Measurements from ENCODE around the gene ELK3.

The ELK3 gene

GRCh38 chr12:96235484-96235826, 41.3 kb downstream of the ELK3 start:
- Histone ChIP-seq H3K4me3 (ENCODE audit: low read depth, low read length) (no peak overlapping the region), H3K4me1 (ENCODE audit: control insufficient read depth, insufficient read depth, low read length) (no peaks in the 10 kb centered on the region), H3K9me3 (ENCODE audit: control insufficient read depth, insufficient read depth, low read depth, low read length) (no peaks in the 10 kb centered on the region), H3K27ac (ENCODE audit: extremely low read depth, low read depth, low read length) (no peak overlapping the region), H3K36me3 (ENCODE audit: control insufficient read depth in 2 of 2, insufficient read depth in 1 of 2, low read length in 2 of 2) (no peaks in the 10 kb centered on the region)
- TF ChIP-seq HOXD13 (CRISPR knock-in tag; IDR thresholded peaks at IDR 0.05; ENCODE audit: borderline replicate concordance): no peak
- TF ChIP-seq ZNF146 (tag by site-specific recombination; IDR thresholded peaks at IDR 0.05): no peak
- no peak for TF ChIP-seq ZNF660 (tag by site-specific recombination; IDR thresholded peaks at IDR 0.05)
- TF ChIP-seq KLF10 (tag by site-specific recombination; IDR thresholded peaks at IDR 0.05): no peak
- no peak for TF ChIP-seq GLI2 (tag by site-specific recombination; IDR thresholded peaks at IDR 0.05; ENCODE audit: borderline replicate concordance, low read depth)
- TF ChIP-seq KLF7 (tag by site-specific recombination; IDR thresholded peaks at IDR 0.05; ENCODE audit: borderline replicate concordance): no peak
- TF ChIP-seq HIC1 (tag by site-specific recombination; IDR thresholded peaks at IDR 0.05): no peak
- TF ChIP-seq ZSCAN18 (tag by site-specific recombination; IDR thresholded peaks at IDR 0.05): no peak
- TF ChIP-seq ZNF560 (tag by site-specific recombination; IDR thresholded peaks at IDR 0.05; ENCODE audit: borderline replicate concordance): no peak
- TF ChIP-seq ZSCAN4 (tag by site-specific recombination; IDR thresholded peaks at IDR 0.05): no peak
- TF ChIP-seq MEIS1 (CRISPR knock-in tag; IDR thresholded peaks at IDR 0.05; ENCODE audit: borderline replicate concordance): no peak
- TF ChIP-seq ZNF391 (tag by site-specific recombination; IDR thresholded peaks at IDR 0.05; ENCODE audit: borderline replicate concordance, low read depth): no peak
- CTCF ChIA-PET: no interaction called here
- POLR2A ChIA-PET: no interaction called here

GRCh38 chr12:96236221-96236822, 42.1 kb downstream of the ELK3 start:
- no peak overlapping the region for H3K27ac ChIP-seq (ENCODE audit: extremely low read depth, low read depth, low read length)
- POLR2A ChIA-PET: no interaction called here
- no peaks in the 10 kb centered on the region for H3K4me1 ChIP-seq (ENCODE audit: control insufficient read depth, insufficient read depth, low read length)
- TF ChIP-seq ZBTB26 (tag by site-specific recombination; optimal IDR thresholded peaks at IDR 0.05): no peak
- no peak for TF ChIP-seq KLF9 (tag by site-specific recombination; IDR thresholded peaks at IDR 0.05; ENCODE audit: low read depth)
- TF ChIP-seq ZBTB20 (tag by site-specific recombination; IDR thresholded peaks at IDR 0.05): no peak
- TF ChIP-seq ZNF621 (tag by site-specific recombination; IDR thresholded peaks at IDR 0.05): no peak
- no peak for TF ChIP-seq KLF8 (tag by site-specific recombination; IDR thresholded peaks at IDR 0.05)
- TF ChIP-seq ZNF585B (tag by site-specific recombination; IDR thresholded peaks at IDR 0.05): no peak
- TF ChIP-seq ZNF37A (tag by site-specific recombination; IDR thresholded peaks at IDR 0.05): no peak
- no peak for TF ChIP-seq ZNF747 (tag by site-specific recombination; IDR thresholded peaks at IDR 0.05)
- no peak for TF ChIP-seq ZBTB17 (tag by site-specific recombination; IDR thresholded peaks at IDR 0.05)
- no peak for TF ChIP-seq GLIS1 (tag by site-specific recombination; IDR thresholded peaks at IDR 0.05)
- TF ChIP-seq ZBTB10 (tag by site-specific recombination; IDR thresholded peaks at IDR 0.05): no peak
- no peak for TF ChIP-seq ZNF513 (tag by site-specific recombination; IDR thresholded peaks at IDR 0.05)
- no peak for TF ChIP-seq ZNF221 (tag by site-specific recombination; IDR thresholded peaks at IDR 0.05; ENCODE audit: borderline replicate concordance)
- TF ChIP-seq ZNF629 (tag by site-specific recombination; IDR thresholded peaks at IDR 0.05): no peak
- no peaks in the 10 kb centered on the region for H3K36me3 ChIP-seq (ENCODE audit: control insufficient read depth in 2 of 2, insufficient read depth in 1 of 2, low read length in 2 of 2)
- CTCF ChIA-PET: no interaction called here
- no peak overlapping the region for H3K4me3 ChIP-seq (ENCODE audit: low read depth, low read length)
- no peaks in the 10 kb centered on the region for H3K9me3 ChIP-seq (ENCODE audit: control insufficient read depth, insufficient read depth, low read depth, low read length)

Data from HEK293 (cell line).